ENCODE measurements around the gene UBL4A. TPM values are rescaled to one million over a fixed set of nuclear protein-coding genes. Genes with fewer than 3 reads are reported as not detected.

The UBL4A gene
- polyA plus RNA-seq, 1 donor (not counting 4 experiments of a cell fraction or from before 2014, with no cell fraction given): 15.2 TPM

GRCh38 chrX:154515966-154516655 is 29.7 kb upstream of the UBL4A start, which contains the start of gene FAM3A:
TSS of gene FAM3A (minus strand) at chrX:154516232. CDS start at chrX:154515772, 460 bp downstream.
- Histone ChIP-seq H3K9ac (ENCODE audit: control insufficient read depth, extremely low read depth, insufficient read depth, low read length) (peak within 1 kb of the TSS; percentile 80), H3K4me2 (ENCODE audit: control insufficient read depth, extremely low read depth, insufficient read depth, low read depth, low read length) (peak within 1 kb of the TSS; percentile 85), H3K4me1 (ENCODE audit: control insufficient read depth, extremely low read depth, insufficient read depth, low read length) (peaks cover 2% of the 10 kb centered on the region), H3K27ac (ENCODE audit: control insufficient read depth, insufficient read depth, low read length) (peak within 1 kb of the TSS; percentile 61), H3K27me3 (ENCODE audit: control insufficient read depth, extremely low read depth, insufficient read depth, low read length) (no peaks in the 10 kb centered on the region), H3K4me3 (ENCODE audit: control insufficient read depth in 2 of 3, extremely low read depth in 1 of 3, insufficient read depth in 2 of 3, low read depth in 1 of 3, low read length in 3 of 3) (peak within 1 kb of the TSS; percentile 64 to 69 (median 69)), H3K79me2 (ENCODE audit: control insufficient read depth, insufficient read depth, low read length) (peaks cover 6% of the 10 kb centered on the region), H3K36me3 (ENCODE audit: control insufficient read depth in 2 of 2, extremely low read depth in 1 of 2, insufficient read depth in 2 of 2, low read length in 2 of 2) (no peaks in the 10 kb centered on the region), H3K9me1 (ENCODE audit: control insufficient read depth, extremely low read depth, insufficient read depth, low read length) (no peaks in the 10 kb centered on the region), H2AFZ (ENCODE audit: control insufficient read depth, low read length) (peak within 1 kb of the TSS; percentile 78), H3K9me3 (ENCODE audit: control insufficient read depth, low read depth, low read length) (no peaks in the 10 kb centered on the region), H4K20me1 (ENCODE audit: control insufficient read depth, extremely low read depth, insufficient read depth, low read length) (no peaks in the 10 kb centered on the region)
- DNase-seq (ENCODE audit: low read depth, low spot score): no peak
- dilution Hi-C loops (cut with MboI; ENCODE audit: extremely low pct_ligation_motif_present, low sequenced_read_pairs): no loop called here
- FAIRE-seq: no peak
- TF ChIP-seq EZH2 (IDR thresholded peaks at IDR 0.05; ENCODE audit: low read length): no peak
- TF ChIP-seq, protein P1, sequence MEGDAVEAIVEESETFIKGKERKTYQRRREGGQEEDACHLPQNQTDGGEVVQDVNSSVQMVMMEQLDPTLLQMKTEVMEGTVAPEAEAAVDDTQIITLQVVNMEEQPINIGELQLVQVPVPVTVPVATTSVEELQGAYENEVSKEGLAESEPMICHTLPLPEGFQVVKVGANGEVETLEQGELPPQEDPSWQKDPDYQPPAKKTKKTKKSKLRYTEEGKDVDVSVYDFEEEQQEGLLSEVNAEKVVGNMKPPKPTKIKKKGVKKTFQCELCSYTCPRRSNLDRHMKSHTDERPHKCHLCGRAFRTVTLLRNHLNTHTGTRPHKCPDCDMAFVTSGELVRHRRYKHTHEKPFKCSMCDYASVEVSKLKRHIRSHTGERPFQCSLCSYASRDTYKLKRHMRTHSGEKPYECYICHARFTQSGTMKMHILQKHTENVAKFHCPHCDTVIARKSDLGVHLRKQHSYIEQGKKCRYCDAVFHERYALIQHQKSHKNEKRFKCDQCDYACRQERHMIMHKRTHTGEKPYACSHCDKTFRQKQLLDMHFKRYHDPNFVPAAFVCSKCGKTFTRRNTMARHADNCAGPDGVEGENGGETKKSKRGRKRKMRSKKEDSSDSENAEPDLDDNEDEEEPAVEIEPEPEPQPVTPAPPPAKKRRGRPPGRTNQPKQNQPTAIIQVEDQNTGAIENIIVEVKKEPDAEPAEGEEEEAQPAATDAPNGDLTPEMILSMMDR (optimal IDR thresholded peaks at IDR 0.05 in 1 of 3, IDR thresholded peaks at IDR 0.05 in 1 of 3, conservative IDR thresholded peaks at IDR 0.05 in 1 of 3; ENCODE audit: extremely low read depth in 1 of 3, insufficient read depth in 2 of 3, low read length in 3 of 3): no peak

DNA sequence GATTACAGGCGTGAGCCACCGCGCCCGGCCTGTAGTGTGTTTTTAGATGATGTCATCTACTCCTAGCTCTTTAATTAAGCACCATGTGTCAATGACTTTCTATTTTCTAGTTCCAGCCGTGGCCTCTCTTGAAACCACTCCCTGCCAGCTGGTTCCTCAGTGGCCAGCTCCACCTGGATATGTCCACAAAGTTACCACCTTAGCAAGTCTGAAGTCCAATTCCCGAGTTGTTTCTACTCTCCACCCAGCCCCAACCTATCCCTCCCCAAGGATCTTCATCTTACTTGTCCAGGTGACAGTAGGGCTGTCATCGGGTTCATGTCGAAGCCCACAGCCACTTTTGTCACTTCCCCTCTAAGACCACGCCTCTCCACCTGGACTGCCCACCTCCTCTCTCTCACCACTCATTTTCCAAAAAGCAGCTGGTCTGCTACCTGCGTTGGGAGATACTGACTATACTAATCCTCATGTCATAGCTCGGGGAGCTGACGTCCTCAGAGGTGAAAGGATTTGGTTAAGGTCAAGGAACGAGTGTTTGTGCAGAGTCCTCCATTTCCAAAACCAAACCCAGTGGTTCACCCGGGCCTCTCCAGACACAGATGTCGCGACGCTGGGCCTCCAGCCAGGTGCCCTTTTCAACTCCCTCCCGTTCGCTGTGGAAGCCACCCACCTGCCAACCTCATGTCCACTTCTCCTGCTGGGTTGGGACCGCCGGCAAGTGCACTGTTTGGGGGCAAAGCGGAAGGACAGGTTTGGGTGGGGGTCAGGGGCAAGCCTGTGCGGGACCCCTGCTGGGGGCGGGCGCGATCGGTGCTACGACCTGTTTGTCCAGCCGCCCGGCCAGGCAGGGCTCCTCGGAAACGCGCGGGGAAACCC is 28.9 kb upstream of the UBL4A start:
- Histone ChIP-seq H3K4me1 (ENCODE audit: control insufficient read depth, extremely low read depth, insufficient read depth, low read length) (peaks cover 2% of the 10 kb centered on the region), H3K9me1 (ENCODE audit: control insufficient read depth, extremely low read depth, insufficient read depth, low read length) (no peaks in the 10 kb centered on the region), H3K9me3 (ENCODE audit: control insufficient read depth, low read depth, low read length) (no peaks in the 10 kb centered on the region), H3K27me3 (ENCODE audit: control insufficient read depth, extremely low read depth, insufficient read depth, low read length) (no peaks in the 10 kb centered on the region), H3K4me3 (ENCODE audit: control insufficient read depth in 2 of 3, extremely low read depth in 1 of 3, insufficient read depth in 2 of 3, low read depth in 1 of 3, low read length in 3 of 3) (peak overlapping the region; percentile 64 to 69 (median 68)), H3K36me3 (ENCODE audit: control insufficient read depth in 2 of 2, extremely low read depth in 1 of 2, insufficient read depth in 2 of 2, low read length in 2 of 2) (no peaks in the 10 kb centered on the region), H4K20me1 (ENCODE audit: control insufficient read depth, extremely low read depth, insufficient read depth, low read length) (no peaks in the 10 kb centered on the region), H2AFZ (ENCODE audit: control insufficient read depth, low read length) (peak overlapping the region; percentile 19), H3K4me2 (ENCODE audit: control insufficient read depth, extremely low read depth, insufficient read depth, low read depth, low read length) (peak overlapping the region; percentile 85), H3K9ac (ENCODE audit: control insufficient read depth, extremely low read depth, insufficient read depth, low read length) (peak overlapping the region; percentile 80), H3K79me2 (ENCODE audit: control insufficient read depth, insufficient read depth, low read length) (peaks cover 6% of the 10 kb centered on the region), H3K27ac (ENCODE audit: control insufficient read depth, insufficient read depth, low read length) (peak overlapping the region; percentile 61)
- dilution Hi-C loops (cut with MboI; ENCODE audit: extremely low pct_ligation_motif_present, low sequenced_read_pairs): no loop called here
- TF ChIP-seq EZH2 (IDR thresholded peaks at IDR 0.05; ENCODE audit: low read length): no peak
- TF ChIP-seq, protein P1 (optimal IDR thresholded peaks at IDR 0.05 in 1 of 3, IDR thresholded peaks at IDR 0.05 in 1 of 3, conservative IDR thresholded peaks at IDR 0.05 in 1 of 3; ENCODE audit: extremely low read depth in 1 of 3, insufficient read depth in 2 of 3, low read length in 3 of 3): no peak
- no peak for DNase-seq (ENCODE audit: low read depth, low spot score)
- FAIRE-seq: no peak

Data from keratinocyte (primary cell).